Activated CD8-positive, alpha-beta memory T cell treated with anti-CD3 and anti-CD28 coated beads, Interleukin-2, amount 50 U/mL, for 24 hours (primary cell): ENCODE measurements around the gene HNRNPF.

Experiments used
- DNase-seq: peaks from one replicate; pipeline ENCODE4 v3.0.0-alpha.2; 2020; ENCODE audit errors: extremely low read depth

HNRNPF gene

GRCh38 chr10:43376828-43377423 lies 32.1 kb downstream of the HNRNPF start:
- DNase-seq = no peak

- no peak for DNase-seq
Measured at GRCh38 chr10:43376046-43376635, 32.8 kb downstream of the HNRNPF start.

GRCh38 chr10:43375401-43376020 lies 33.5 kb downstream of the HNRNPF start:
- no peak for DNase-seq

- no peak for DNase-seq
Measured at GRCh38 chr10:43374194-43374593, 34.8 kb downstream of the HNRNPF start.

GRCh38 chr10:43373461-43373860 lies 35.5 kb downstream of the HNRNPF start:
- DNase-seq = no peak

- DNase-seq = no peak
Measured at GRCh38 chr10:43372765-43373361, 36.1 kb downstream of the HNRNPF start.

GRCh38 chr10:43371418-43371817 lies 37.6 kb downstream of the HNRNPF start, which contains the start of gene FXYD4:
FXYD4 (plus strand) TSS chr10:43371636; CDS start chr10:43373747, 2,111 bp downstream.
- no peak for DNase-seq

- no peak for DNase-seq
Measured at GRCh38 chr10:43370671-43371215, 38.2 kb downstream of the HNRNPF start.

GRCh38 chr10:43369921-43370320 lies 39.1 kb downstream of the HNRNPF start:
- no peak for DNase-seq

- no peak for DNase-seq
Measured at GRCh38 chr10:43365001-43365400, 44.0 kb downstream of the HNRNPF start.

GRCh38 chr10:43362191-43362839 lies 46.7 kb downstream of the HNRNPF start:
- peak; percentile 96 for DNase-seq

- DNase-seq = no peak
Measured at GRCh38 chr10:43361547-43362190, 47.3 kb downstream of the HNRNPF start.

- no peak for DNase-seq
Measured at GRCh38 chr10:43360086-43360485, 48.9 kb downstream of the HNRNPF start.

- DNase-seq = no peak
Measured at GRCh38 chr10:43355749-43356371, 53.1 kb downstream of the HNRNPF start.

GRCh38 chr10:43354879-43355380 lies 54.1 kb downstream of the HNRNPF start:
- no peak for DNase-seq

GRCh38 chr10:43354330-43354635 lies 54.7 kb downstream of the HNRNPF start:
- no peak for DNase-seq

- no peak for DNase-seq
Measured at GRCh38 chr10:43353495-43354329, 55.3 kb downstream of the HNRNPF start.

GRCh38 chr10:43352951-43353350 lies 56.0 kb downstream of the HNRNPF start:
- no peak for DNase-seq

GRCh38 chr10:43351301-43351700 lies 57.7 kb downstream of the HNRNPF start:
- no peak for DNase-seq

- DNase-seq = no peak
Measured at GRCh38 chr10:43350686-43351085, 58.3 kb downstream of the HNRNPF start.
